ENCODE measurements around the gene FYCO1.

FYCO1 gene

GRCh38 chr3:45874677-45875346 lies 120.8 kb downstream of the FYCO1 start:
- DNase-seq: no peak

- DNase-seq: no peak
Measured at GRCh38 chr3:45873638-45874037, 122.0 kb downstream of the FYCO1 start.

GRCh38 chr3:45873036-45873435 lies 122.6 kb downstream of the FYCO1 start:
- DNase-seq: no peak

- no peak for DNase-seq
Measured at GRCh38 chr3:45872569-45872968, 123.1 kb downstream of the FYCO1 start.

- DNase-seq: no peak
Measured at GRCh38 chr3:45871780-45872179, 123.8 kb downstream of the FYCO1 start.

GRCh38 chr3:45870099-45870498 lies 125.5 kb downstream of the FYCO1 start:
- DNase-seq: no peak

- no peak for DNase-seq
Measured at GRCh38 chr3:45869638-45870037, 126.0 kb downstream of the FYCO1 start.

GRCh38 chr3:45868650-45869049 lies 127.0 kb downstream of the FYCO1 start:
- DNase-seq: no peak

- no peak for DNase-seq
Measured at GRCh38 chr3:45868213-45868612, 127.4 kb downstream of the FYCO1 start.
